HL-60/S4 (cell line): ENCODE measurements around the gene KRT79.

Source experiments
- in situ Hi-C: fragments of 300-500 bp; cut with MboI; formaldehyde crosslinking; loops from 2 replicates; pipeline ENCODE4 v1.14.3; 2022; ENCODE audit warnings: low sequenced_read_pairs

The KRT79 gene

DNA sequence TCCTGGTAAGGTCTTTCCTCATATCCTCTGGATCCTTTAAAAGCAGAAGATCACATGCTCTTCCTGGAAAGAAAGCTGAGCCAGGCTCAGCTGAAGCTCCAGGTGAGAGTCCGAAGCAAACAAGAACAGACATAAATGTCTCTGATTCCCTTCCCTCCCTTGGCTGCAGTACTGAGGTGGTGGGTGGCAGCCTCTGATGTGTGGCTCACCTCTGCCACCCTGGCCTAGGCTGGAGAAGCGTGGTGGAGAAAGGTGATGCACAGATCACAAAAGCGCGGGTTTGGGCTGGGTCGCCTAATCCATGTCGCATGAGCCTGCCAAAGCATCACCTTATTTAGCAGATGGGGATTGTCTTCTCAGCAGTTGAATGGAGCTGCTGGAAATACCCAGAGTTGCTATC, 54.2 kb downstream of the KRT79 start:
- in situ Hi-C loops = no loop called here

DNA sequence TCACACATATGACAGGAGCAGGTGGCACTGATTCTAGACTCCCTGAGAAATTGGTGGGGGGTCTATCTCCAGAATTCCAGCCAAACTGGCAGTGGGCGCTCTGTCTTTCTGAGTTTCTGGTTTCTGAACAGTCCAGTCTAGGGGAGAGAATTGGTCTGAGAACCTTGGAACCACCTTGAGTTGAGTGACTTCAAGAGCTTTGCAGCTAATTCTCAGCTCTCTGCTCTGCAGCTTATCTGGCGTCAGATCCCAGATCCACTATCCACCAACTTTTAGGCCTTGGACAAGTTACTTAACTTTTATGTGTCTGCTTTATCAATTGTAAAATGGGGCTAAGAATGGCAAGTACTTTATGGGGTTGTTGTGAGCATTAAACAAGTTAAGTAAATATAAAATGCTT, 55.3 kb downstream of the KRT79 start:
- in situ Hi-C loops = no loop called here

DNA sequence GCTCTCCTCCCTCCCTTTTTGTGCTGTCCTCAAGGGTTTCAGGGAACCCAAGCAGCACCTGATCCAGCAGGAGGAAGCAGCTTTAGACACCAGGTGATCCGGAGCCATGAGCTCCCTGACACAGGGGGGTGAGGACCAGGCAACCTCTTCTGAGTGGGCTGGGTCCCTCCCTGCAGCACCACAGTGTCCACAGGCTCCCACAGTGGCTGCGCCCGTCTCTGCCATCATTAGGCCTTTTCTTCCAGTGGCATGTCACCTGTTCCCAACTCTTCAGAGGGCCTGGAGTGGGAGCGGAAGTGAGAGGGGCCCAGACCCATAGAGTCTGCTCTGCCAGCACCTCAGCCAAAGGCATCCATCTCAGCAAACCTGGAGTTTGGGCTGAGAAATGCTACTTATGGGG, 56.5 kb downstream of the KRT79 start:
- in situ Hi-C loops = no loop called here

DNA sequence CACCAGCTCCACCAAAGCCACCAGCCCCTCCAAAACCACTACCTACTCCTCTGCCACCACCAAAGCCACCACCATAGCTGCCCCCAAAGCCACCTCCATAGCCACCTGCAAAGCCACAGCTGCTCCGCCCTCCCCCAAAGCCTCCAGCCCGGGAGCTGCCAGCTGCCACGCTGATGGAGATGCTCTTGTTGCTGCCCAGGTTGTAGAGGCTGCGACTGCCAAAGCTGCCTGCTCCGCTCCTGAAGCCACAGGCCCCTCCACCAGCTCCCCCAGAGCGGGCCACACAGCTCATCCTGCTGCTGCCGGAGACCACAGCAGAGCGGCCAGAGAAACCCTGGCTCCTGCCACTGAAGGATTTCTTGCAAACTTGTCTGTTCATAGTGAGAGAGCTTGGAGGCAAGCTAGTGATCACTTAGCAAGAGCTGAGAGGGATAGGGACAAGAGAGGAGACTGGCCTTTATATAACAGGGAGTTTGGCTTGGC, 57.2 kb downstream of the KRT79 start, which contains the start of gene KRT76:
TSS of gene KRT76 (minus strand) at position 433 of the 483 bp plus-strand sequence. CDS start at position 379, 54 bp downstream.
- in situ Hi-C loops = no loop called here

DNA sequence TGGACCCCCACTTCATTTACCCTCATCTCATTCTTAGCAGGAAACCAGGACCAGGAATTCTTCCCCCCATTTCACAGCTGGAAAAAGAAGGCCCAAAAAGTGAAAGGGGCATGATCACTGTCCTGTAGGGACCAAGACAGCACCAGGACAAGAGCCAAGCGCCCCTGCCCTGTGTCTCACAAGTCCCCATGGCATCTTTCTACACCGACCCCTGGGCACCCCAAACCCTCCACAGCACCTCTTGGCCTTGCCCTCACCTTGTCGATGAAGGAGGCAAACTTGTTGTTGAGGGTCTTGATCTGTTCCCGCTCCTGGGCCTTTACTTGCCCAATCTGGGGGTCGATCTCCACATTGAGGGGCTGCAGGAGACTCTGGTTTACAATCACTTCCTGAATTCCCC, 57.7 kb downstream of the KRT79 start:
- in situ Hi-C loops = no loop called here

DNA sequence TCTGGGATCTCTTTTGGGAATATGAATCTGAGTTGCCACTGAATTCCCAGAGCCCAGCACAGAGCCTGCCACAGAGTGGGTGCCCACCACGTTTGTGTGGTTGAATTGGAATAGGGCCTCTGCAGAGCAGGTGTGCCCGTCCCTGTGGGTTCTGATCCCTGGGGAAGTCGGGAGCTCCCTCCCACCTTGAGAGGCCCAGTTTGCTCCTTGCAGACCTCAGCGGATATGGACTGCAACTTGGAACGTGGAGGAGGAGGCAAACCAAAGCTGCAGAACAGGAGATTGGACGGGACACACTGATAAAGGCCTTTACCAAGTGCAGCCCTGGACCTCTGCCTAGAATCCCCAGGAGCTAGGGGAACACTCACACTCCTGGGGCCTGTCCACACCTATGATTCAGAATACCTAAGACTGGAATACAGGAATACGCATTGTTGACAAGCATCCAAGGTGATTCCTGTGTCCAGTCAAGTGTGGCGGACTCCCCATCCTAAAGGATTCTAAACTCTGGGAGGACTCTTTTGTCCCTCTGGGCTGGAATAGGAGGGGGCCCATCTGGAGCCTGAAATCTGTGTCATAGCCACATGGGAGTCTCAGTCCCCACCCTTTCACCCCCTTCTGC, 59.4 kb downstream of the KRT79 start:
- in situ Hi-C loops = no loop called here

DNA sequence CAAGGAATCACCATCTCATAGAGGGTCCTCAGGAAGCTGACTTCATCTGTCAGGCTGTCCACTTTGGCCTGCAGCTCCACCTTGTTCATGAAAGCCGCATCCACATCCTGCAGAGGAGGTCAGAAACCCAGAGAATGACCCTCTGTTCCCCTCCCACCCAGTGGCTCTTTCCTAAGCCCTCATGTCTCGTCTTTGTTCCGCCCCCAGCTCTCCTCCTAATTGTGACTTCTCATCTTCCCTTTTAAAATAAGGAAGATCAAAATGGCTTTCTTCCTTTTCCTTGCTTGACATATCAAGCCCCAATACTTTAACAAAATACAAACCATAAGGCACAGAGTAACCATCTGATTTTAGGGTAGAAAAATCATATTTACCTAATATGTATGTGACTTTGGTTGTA, 61.3 kb downstream of the KRT79 start:
- in situ Hi-C loops = no loop called here

DNA sequence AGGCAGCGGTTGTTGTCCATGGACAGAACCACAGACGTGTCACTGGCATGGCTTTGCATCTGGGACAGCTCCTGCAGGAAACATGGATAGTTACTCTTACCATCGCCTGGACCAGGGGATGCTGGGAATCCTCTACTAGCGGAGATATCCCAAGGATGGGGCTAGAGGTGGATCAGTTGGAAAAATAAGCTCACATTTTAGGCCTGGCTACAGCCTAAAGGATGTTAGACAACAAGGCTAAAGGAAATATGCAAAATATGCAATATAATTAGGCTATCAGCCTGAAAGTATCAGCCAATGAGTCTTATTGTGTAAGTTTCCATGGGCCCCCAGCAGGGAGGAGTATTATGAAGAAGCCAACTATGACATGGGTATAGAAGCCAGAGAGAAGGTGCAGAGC, 61.9 kb downstream of the KRT79 start:
- in situ Hi-C loops = no loop called here

DNA sequence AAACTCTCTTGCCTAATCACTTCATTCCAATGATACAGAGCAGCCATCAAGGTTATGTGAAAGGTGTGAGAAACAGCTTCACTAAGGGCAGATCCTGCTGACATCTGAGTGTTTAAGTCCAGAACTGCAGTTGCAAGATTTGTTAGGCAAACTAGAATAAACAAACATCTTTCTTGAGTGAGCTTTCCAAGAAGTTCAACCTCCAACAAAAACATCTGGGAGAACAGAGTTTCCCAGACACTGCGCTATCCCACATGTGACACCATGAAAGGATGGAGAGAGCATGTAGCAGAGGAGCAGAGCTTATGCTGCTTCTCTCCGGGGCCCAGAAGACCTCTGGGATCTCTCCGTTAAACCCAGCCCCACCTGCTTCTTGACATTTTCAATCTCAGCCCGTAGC, 62.6 kb downstream of the KRT79 start:
- in situ Hi-C loops = no loop called here
